Activated T-cell treated with anti-CD3 and anti-CD28 coated beads, Interleukin-2, amount 50 U/mL, for 24 hours (primary cell): ENCODE data around the gene CNOT3.
A peak's percentile ranks its signal among the peaks of the same experiment; 100 is the strongest.
"Not testable (repeated sequence)": the region's sequence is repeated elsewhere in the genome, so short reads cannot be mapped to it uniquely, and the experiment has no call there.

Experiments
- DNase-seq: peaks from one replicate; pipeline ENCODE4 v3.0.0-alpha.2; 2020
- H3K27ac Mint-ChIP-seq: 2 replicates; pipeline ENCODE4 v1.8.0; 2020; ENCODE audit warnings: mild to moderate bottlenecking, mixed read lengths
- H3K27me3 Mint-ChIP-seq: 2 replicates; pipeline ENCODE4 v1.8.0; 2020; ENCODE audit warnings: mixed read lengths
- H3K36me3 Mint-ChIP-seq: 2 replicates; pipeline ENCODE4 v1.8.0; 2020; ENCODE audit warnings: low read depth, mixed read lengths
- H3K4me1 Mint-ChIP-seq: 2 replicates; pipeline ENCODE4 v1.8.0; 2020; ENCODE audit warnings: low read depth, mixed read lengths
- H3K4me3 Mint-ChIP-seq: 2 replicates; pipeline ENCODE4 v1.8.0; 2020; ENCODE audit warnings: mild to moderate bottlenecking, moderate library complexity, mixed read lengths
- H3K9me3 Mint-ChIP-seq: 2 replicates; pipeline ENCODE4 v1.8.0; 2020; ENCODE audit warnings: mixed read lengths

CNOT3 gene

GRCh38 chr19:54181894-54182293 is 44.3 kb downstream of the CNOT3 start:
- not testable (repeated sequence) for H3K4me1 Mint-ChIP-seq, DNase-seq, H3K27ac Mint-ChIP-seq, H3K27me3 Mint-ChIP-seq, H3K4me3 Mint-ChIP-seq, H3K9me3 Mint-ChIP-seq
- peaks cover 71% of the 10 kb centered on the region for H3K36me3 Mint-ChIP-seq

GRCh38 chr19:54183431-54183830 is 45.9 kb downstream of the CNOT3 start:
- no peaks in the 10 kb centered on the region for H3K9me3 Mint-ChIP-seq
- H3K36me3 Mint-ChIP-seq, result peaks cover 73% of the 10 kb centered on the region
- peak overlapping the region; percentile 52 for H3K27ac Mint-ChIP-seq
- no peak for DNase-seq
- peaks cover 25% of the 10 kb centered on the region for H3K4me1 Mint-ChIP-seq
- no peak overlapping the region for H3K4me3 Mint-ChIP-seq
- H3K27me3 Mint-ChIP-seq, result no peaks in the 10 kb centered on the region

- Mint-ChIP-seq H3K4me1 (peaks cover 26% of the 10 kb centered on the region), H3K4me3 (no peak overlapping the region), H3K36me3 (peaks cover 55% of the 10 kb centered on the region), H3K27ac (peak overlapping the region; percentile 95), H3K9me3 (no peaks in the 10 kb centered on the region), H3K27me3 (no peaks in the 10 kb centered on the region)
- no peak for DNase-seq
Measured at GRCh38 chr19:54186351-54186750, 48.8 kb downstream of the CNOT3 start.

GRCh38 chr19:54186934-54187381 is 49.4 kb downstream of the CNOT3 start:
- Mint-ChIP-seq H3K9me3 (no peaks in the 10 kb centered on the region), H3K4me3 (peak overlapping the region; percentile 84), H3K27me3 (no peaks in the 10 kb centered on the region), H3K4me1 (peaks cover 31% of the 10 kb centered on the region), H3K36me3 (peaks cover 60% of the 10 kb centered on the region), H3K27ac (peak overlapping the region; percentile 95)
- no peak for DNase-seq

GRCh38 chr19:54188215-54188871 is 50.8 kb downstream of the CNOT3 start:
- Mint-ChIP-seq H3K4me1 (peaks cover 44% of the 10 kb centered on the region), H3K27me3 (no peaks in the 10 kb centered on the region), H3K36me3 (peaks cover 65% of the 10 kb centered on the region), H3K9me3 (no peaks in the 10 kb centered on the region), H3K27ac (peak overlapping the region; percentile 95), H3K4me3 (peak overlapping the region; percentile 84)
- peak; percentile 68 for DNase-seq

GRCh38 chr19:54189145-54189734 is 51.7 kb downstream of the CNOT3 start, which contains the start of gene MBOAT7:
Gene MBOAT7, minus strand, starts transcription at chr19:54189580. Its CDS starts 1,072 bp downstream, at chr19:54188508.
- H3K4me3 Mint-ChIP-seq, result peak within 1 kb of the TSS; percentile 84
- DNase-seq, result no peak
- H3K9me3 Mint-ChIP-seq, result no peaks in the 10 kb centered on the region
- peak within 1 kb of the TSS; percentile 99 for H3K27ac Mint-ChIP-seq
- peaks cover 64% of the 10 kb centered on the region for H3K36me3 Mint-ChIP-seq
- H3K4me1 Mint-ChIP-seq, result peaks cover 45% of the 10 kb centered on the region
- H3K27me3 Mint-ChIP-seq, result no peaks in the 10 kb centered on the region

- H3K9me3 Mint-ChIP-seq, result no peaks in the 10 kb centered on the region
Measured at GRCh38 chr19:54189735-54190502, 52.4 kb downstream of the CNOT3 start.

GRCh38 chr19:54190503-54191010 is 53.0 kb downstream of the CNOT3 start:
- Mint-ChIP-seq H3K9me3 (no peaks in the 10 kb centered on the region), H3K4me3 (peak overlapping the region; percentile 84), H3K36me3 (peaks cover 71% of the 10 kb centered on the region), H3K27me3 (no peaks in the 10 kb centered on the region), H3K27ac (peak overlapping the region; percentile 99), H3K4me1 (peaks cover 43% of the 10 kb centered on the region)
- DNase-seq, result peak; percentile 100

More at GRCh38 chr19:54189735-54190502, 52.4 kb downstream of the CNOT3 start:
- Mint-ChIP-seq H3K36me3 (peaks cover 69% of the 10 kb centered on the region), H3K27ac (peak overlapping the region; percentile 99), H3K4me3 (peak overlapping the region; percentile 84), H3K27me3 (no peaks in the 10 kb centered on the region), H3K4me1 (peaks cover 45% of the 10 kb centered on the region)
- peak; percentile 100 for DNase-seq

- Mint-ChIP-seq H3K27ac (peak within 1 kb of the TSS; percentile 99), H3K36me3 (peaks cover 68% of the 10 kb centered on the region), H3K4me3 (peak within 1 kb of the TSS; percentile 84), H3K9me3 (no peaks in the 10 kb centered on the region), H3K27me3 (no peaks in the 10 kb centered on the region), H3K4me1 (peaks cover 41% of the 10 kb centered on the region)
- DNase-seq, result no peak
Measured at GRCh38 chr19:54191011-54191810, 53.6 kb downstream of the CNOT3 start, which contains the start of gene TSEN34. Gene TSEN34, plus strand, starts transcription at chr19:54191308. Its CDS starts 57 bp downstream, at chr19:54191365.

GRCh38 chr19:54191811-54192453 is 54.4 kb downstream of the CNOT3 start:
- DNase-seq, result no peak
- Mint-ChIP-seq H3K4me1 (peaks cover 36% of the 10 kb centered on the region), H3K9me3 (no peaks in the 10 kb centered on the region), H3K36me3 (peaks cover 63% of the 10 kb centered on the region), H3K27me3 (no peaks in the 10 kb centered on the region), H3K4me3 (peak overlapping the region; percentile 84), H3K27ac (peak overlapping the region; percentile 92)

GRCh38 chr19:54193011-54193410 is 55.4 kb downstream of the CNOT3 start:
- Mint-ChIP-seq H3K4me3 (no peak overlapping the region), H3K27ac (no peak overlapping the region), H3K4me1 (peaks cover 25% of the 10 kb centered on the region), H3K9me3 (no peaks in the 10 kb centered on the region), H3K27me3 (no peaks in the 10 kb centered on the region), H3K36me3 (peaks cover 59% of the 10 kb centered on the region)
- DNase-seq, result no peak

- H3K27ac Mint-ChIP-seq, H3K4me3 Mint-ChIP-seq, H3K27me3 Mint-ChIP-seq, DNase-seq, H3K9me3 Mint-ChIP-seq: not testable (repeated sequence)
- Mint-ChIP-seq H3K36me3 (peaks cover 58% of the 10 kb centered on the region), H3K4me1 (peaks cover 23% of the 10 kb centered on the region)
Measured at GRCh38 chr19:54194463-54194862, 56.9 kb downstream of the CNOT3 start.

- DNase-seq, result no peak
- Mint-ChIP-seq H3K27ac (no peak overlapping the region), H3K4me3 (no peak overlapping the region), H3K4me1 (peaks cover 23% of the 10 kb centered on the region), H3K27me3 (no peaks in the 10 kb centered on the region), H3K9me3 (no peaks in the 10 kb centered on the region), H3K36me3 (peaks cover 64% of the 10 kb centered on the region)
Measured at GRCh38 chr19:54196536-54196935, 59.0 kb downstream of the CNOT3 start.
